NCI-H2107 treated with DMSO at 0.1 percent for 48 hours (cell line): ENCODE results near the gene TMEM242.

ENCODE experiments used
- DNase-seq: peaks from one replicate; lab custom pipeline; 2025; ENCODE audit not compliant: unreplicated experiment; lab: John Stamatoyannopoulos, UW

Gene TMEM242

DNA sequence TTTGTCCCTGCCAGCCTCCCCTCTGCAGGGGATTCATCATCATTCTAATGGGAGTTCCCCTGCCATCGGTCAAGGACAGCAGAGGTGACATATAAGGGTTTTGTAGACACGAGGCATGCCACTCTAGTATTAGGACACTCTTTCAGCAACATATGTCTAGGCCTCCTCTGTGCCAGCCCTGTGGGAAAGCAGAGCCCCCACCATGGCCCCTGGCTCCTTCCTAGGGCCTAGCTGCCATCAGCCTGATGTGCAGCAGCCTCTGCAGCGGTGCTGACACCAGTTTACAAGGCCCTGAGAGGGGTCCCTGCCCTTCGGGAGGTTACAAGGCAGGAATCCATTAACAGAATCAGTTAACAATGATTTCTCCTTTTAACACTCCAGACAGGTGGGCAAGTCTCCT is 32.5 kb downstream of the TMEM242 start:
- no peak for DNase-seq

DNA sequence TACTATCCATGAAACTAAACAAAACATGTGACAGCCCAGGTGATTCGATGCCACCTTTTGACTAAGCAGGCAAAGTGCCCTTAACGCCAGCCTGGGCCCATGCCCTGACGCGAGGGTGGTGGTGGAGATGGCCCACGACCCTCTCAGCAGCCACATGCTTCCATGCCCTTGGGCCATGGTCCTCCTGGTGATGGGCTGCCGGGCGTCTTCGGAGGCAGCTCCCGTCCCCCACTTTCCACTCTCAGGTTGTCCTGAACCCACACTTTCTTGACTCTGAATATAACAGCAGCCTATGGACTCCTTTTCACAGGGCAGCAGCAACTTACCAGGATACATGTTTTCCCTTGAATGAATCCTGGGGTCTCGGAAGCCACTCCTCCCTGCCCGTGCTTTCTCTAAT is 33.6 kb downstream of the TMEM242 start:
- no peak for DNase-seq

DNA sequence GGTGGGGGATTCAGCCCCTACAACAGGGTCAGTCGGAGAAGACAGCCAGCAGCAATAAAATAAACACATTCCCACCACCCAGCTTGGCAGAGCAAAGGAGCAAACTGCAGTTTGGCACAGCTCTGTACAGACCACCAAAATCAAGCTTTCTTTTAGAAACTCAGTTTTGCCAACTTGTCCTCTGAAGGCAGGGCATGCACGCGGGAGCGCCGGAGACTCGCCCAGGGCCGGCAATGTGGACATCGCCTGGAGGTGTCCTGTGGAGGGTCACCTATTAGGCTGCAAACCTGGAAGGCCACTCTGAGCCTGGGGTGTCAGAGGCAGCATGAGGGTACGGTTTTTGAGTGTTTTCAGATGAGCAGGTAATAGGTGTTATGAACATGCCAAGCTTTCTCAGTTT is 34.7 kb downstream of the TMEM242 start:
- no peak for DNase-seq

DNA sequence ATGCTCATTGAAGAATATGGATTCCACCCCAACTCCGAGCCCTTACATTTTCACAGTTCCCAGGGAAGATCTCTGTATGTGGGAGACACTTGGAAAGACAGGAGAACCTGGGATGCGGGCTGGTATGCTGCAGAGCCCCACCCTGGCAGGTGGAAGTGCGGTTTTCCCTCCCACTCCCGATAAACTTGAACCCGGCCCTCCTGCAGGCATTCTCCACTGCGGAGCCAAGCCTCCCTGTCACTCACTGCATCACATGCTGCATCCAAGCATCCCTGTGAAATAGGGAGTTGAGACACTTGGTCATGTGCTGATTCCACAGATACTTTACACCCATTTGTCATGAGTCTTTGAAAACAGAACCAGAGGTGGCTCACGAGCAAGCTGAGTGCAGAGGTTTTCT is 35.4 kb downstream of the TMEM242 start:
- DNase-seq = no peak

DNA sequence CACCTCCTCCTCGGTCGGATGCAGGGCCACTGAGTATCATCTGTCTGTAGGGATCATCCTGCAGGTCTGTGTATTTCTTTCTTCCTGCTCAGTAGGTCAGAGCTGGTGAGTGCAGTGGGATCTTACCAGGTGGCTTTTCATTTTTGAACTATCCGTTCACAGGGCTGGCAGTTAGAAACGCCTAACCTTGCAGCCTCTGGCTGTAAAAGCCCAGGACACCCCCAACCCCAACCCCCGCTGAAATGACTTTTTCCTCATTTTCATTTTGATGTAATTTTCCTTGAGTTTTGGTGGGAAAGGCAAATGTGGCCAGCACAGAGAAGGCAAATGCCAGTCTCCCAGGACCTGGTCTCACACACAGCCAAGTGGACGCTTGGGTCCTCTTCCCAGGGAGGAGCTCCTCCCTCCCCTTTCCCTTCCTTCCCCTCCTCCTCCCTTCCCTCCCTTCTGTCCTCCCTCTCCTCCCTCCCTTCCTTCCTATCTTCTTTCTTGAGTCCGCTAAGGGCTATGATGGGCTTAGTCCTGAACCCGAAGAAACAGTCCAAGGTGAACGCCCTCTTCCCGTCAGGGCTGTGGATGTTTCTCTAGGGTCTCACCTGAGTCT is 36.0 kb downstream of the TMEM242 start:
- DNase-seq = no peak

DNA sequence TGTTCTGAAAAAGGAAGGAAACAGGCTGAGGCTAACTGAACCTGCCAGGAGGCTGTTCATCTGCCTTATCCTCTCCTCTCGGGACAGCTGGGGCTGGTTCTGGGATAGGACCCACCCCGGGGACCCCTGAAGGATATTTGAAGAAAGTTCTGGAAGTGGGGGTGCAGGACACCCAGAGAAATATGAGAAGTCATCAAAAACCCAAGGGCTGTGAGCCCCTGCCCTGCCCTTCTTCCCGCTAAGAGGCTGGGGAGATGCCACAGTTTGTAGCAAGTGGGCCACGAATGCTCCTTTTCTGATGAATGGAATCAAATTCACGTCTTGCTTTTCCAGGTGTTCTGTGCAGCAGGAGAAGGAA is 37.9 kb downstream of the TMEM242 start:
- DNase-seq = no peak

DNA sequence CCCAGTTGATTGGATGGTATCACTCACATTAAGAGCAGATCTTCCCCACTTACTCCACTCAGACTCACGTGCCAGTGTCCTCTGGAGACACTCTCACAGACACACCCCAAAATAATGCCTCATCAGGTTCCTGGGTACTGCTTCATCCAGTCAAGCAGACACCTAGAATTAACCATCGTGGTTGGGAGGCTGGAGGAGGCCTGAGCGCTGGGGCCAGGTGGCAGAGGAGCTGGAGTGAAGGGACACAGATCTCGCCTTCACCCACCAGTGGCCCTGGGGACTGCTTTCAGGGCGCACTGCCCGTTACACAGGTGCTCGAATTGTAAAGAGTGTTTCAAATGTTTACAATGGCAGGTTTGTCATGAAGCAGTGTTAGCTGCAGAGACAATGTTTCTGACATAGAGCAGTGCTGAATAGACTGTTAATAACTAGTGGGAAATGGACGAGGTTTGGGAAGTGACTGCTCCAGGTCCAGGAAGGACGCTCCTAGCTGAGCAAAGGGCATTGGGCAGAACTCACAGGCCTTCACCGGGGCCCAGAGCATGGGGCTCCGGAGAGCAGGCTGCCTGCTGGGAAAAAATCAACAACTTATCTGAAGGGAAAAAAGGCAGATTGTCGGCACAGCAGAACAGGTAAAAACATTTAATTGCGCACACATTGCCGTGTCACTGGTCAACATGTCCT is 38.4 kb downstream of the TMEM242 start:
- DNase-seq = peak; percentile 32

DNA sequence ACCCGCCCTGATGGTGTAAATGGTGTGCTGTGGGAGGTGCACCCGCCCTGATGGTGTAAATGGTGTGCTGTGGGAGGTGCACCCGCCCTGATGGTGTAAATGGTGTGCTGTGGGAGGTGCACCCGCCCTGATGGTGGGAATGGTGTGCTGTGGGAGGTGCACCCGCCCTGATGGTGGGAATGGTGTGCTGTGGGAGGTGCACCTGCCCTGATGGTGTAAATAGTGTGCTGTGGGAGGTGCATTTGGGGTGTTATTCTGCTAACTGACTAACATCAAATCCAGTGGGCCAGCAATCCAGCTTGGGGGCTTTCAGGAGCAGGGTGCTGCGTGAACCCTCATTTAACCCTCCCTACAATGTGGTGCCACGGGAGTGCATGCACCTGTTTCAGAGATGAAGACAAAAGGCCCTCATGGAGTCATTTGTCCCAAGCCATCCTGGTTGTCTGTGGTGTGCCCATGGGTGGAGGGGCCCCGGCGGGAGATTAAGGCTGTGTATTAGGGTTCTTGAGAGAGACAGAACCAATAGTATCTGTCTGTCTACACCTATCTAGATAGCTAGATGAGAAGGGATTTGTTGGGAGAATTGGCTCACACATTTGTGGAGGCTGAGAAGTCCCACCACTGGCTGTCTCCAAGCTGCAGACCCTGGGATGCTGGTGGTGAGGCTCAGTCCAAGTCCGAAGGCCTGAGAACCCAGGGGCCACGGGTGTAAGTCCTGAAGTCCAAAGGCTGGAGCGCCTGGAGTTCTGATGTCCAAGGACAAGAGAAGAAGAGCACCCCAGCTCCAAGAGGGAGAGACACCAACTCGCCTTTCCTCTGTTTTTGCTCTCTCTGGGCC is 39.2 kb downstream of the TMEM242 start:
- no peak for DNase-seq

DNA sequence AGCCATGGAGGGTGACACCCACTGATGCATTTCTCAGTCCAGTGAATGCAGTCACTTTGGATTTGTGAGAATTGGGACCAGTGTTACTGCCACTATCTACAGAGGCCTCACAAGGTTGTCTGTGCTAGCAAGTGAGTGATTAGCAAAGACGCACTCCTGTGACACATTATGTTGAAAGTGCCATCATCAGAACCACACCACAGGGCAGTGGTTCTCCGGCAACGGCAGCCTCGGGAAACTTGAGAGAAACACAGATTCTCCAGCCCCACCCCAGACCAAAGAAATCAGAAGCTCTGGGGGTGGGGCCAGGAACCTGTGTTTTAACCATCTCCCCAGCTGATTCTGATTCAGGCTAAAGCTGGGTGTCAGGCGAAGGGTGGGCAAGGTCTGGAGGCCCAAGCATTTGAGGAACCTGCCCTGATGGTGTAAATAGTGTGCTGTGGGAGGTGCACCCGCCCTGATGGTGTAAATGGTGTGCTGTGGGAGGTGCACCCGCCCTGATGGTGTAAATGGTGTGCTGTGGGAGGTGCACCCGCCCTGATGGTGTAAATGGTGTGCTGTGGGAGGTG is 39.9 kb downstream of the TMEM242 start:
- no peak for DNase-seq

DNA sequence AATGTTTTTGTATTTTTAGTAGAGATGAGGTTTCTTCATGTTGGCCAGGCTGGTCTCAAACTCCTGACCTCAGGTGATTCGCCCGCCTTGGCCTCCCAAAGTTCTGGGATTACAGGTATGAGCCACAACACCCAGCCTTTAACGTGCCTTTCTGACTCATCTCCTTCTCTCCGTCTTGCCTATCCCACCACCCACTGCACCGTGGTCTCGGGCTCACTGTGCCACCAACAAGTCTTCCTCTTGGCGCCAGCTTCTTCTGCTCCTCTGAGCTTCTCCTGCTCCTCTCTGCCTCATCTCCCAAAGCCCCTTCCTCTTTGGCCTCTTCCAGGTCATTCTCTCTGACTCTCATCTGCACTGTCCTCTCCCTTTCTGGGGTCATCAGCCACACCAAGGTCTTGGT is 41.0 kb downstream of the TMEM242 start:
- no peak for DNase-seq

DNA sequence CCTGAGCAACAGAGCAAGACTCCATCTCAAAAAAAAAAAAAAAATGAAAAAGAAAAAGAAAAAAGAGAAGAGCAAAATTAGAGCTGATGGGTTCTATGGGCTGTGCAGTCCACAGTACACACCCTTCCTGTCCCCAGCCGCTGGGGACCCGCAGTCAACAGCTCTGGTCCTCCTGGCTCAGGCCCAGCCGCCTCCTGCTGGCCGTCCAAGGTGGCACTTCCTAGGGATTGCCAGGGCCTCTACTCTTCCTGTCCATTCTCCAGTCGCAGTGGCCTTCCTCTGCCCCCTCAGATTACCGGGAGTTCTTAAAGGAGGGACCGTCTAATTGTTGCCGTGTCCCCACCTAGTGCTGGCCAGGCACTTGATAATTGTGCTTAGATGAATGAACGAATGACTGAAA is 41.7 kb downstream of the TMEM242 start:
- no peak for DNase-seq

DNA sequence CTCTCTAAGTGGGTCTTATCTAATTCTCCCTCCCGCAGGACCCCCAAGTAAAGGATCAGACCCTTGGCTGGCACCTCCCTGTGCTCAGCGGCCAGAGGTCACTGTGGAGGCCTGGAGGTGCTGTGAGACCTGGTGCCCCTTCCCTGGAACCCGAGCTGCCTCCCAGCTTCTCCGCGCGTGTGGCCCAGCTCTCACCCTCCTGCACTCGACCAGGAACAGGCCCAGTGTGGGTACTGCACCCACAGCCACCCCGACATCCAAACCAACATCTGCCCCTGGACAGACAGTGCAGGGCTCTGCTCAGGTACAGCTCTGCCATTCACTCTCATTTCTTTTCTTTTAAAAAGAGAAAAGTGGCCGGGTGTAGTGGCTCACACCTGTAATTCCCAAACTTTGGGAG is 42.4 kb downstream of the TMEM242 start:
- no peak for DNase-seq

DNA sequence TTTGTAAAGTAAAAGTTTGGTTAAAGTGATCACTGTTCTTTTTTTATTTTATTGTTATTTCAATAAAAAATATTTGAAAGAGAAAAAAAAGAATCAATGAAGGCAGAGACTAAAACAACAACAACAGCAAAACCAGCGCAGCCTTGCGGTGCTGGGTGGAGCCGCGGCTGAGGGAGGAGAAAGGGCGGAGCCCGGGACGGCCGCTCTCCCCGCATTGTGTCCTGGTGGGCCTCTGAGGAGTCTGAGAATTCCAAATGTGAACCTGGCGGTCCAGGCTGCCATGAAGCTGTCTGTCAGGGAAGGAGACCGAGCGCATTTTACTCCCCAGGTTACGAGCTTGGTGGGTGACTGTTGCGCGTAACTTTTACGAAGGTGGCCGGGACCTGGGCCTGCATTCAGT is 43.2 kb downstream of the TMEM242 start:
- no peak for DNase-seq

DNA sequence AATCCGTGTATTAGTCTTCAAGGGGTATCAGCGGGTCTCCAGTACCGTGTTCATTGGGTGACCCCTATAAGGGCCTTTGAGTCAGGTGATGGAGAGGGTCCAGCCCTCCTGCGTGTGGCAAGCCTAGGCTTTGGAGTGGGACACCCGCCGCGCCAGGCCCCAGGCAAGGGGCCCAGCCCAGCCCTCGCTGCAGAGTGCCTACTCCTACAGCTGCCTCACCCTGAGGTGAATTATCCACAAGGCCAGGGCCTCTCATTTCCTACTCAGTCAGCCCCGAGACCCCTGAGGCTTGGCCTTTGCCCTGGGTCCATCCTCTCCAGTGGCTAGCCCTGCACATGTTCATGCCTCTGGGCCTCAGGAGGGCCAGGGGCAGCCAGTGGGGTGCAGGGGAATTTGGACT is 45.1 kb downstream of the TMEM242 start:
- DNase-seq = no peak

DNA sequence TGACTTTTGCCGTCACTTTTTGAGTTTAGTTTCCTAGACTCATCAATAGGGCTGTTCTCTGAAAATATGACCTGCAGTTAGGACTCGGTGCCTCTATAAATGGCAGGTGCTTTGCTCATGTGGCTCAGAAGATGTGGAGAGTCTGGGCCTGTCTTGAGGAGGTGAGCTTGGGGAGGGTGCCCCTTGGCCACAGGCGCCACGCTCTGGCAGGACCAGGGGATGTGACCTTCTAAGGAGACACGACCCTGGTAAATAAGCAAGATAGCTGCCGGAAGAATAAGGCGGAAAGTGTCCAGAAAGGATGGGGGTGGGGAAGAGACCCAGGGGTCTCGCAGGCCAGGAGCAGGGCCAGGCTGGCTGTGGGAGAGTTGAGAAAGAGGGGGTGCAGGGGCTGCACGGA is 46.6 kb downstream of the TMEM242 start:
- DNase-seq = no peak

DNA sequence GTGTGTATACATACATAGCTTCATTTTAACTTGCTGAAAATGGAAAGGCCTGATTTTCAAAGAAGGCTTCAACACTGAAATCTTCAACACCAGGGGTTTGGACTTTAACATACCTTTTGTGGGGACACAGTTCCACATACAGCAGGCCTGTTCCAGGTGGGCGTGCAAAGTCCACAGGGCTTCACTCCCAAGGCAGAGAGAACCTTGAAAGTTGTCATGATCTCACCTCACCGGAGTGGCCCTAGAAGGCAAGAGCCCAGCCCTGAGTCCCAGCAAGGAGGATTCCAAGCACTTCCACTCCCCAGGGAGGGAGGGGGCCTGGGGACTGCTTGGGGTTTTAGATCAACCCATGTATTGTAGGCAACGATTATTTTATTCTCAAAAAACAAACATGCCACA is 47.2 kb downstream of the TMEM242 start:
- no peak for DNase-seq

DNA sequence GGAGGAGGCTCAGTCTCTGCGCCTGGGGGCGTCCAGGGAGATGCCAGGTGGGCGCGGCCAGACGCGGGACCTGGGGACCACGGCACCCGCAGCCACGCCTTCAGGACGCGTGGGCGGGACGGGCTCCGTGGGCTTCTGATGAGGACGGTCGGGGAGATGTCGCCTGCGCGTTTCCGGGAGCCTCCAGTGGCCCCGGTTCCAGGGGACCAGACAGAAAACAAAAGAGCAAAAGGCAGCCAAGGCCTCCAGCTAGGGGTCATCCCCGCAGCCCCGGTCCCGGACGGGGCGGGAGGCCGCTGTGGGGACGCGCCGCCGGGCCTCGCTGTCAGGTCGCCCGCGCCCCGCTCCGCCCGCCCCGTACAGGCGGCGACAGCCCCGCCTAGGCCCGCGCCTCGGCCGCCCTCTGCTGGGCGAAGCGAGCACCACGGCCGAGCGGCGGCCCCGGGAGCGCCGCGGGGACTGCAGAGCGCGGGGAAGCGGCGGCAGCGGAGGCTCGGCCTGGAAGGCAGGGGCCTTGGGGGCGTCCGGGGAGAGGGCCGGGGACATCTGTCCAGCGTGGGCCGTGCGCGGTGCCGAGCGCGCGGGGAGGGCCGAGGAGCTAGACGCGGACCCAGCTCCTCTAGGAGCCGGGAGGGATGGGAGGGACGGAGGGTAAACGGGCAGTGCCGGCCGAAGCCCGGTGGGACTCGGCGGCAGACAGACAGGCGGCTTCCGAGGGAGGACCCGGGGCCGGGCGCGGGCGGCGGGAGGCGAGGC is 48.7 kb downstream of the TMEM242 start:
- DNase-seq = peak; percentile 48

DNA sequence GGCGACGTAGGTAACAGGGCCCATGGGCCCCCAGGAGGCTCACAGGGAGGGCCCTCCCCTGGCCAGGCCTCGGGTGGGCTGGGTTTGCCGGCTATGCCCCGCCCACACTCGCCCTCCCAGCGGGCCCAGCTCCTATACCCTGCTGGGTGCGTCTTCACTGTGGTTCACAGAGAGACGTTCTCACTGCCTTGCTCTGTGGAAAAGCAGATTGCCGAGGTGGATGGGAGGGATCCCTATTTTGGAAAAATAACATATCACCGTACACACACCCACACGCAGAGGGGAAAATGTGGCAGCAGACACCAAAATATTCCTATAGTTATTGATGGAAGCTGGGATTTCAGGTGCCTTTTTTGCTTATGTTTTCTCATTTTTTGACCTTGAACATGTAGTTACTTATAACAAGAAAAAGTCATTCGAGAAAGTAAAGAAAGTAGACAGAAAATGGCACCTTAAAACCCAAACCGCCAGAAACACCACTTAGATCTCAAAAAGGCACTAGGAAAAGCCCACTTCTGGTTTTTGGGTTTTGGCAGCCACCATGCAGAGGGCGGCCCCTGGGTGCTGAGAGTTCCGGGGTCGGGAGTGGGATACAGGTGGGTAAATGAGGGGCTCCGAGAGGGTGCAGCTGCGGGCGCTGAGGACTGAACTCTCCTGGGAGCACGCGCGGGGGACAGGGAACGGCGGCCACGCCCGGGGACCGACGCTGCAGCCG is 49.4 kb downstream of the TMEM242 start:
- DNase-seq = peak; percentile 68

DNA sequence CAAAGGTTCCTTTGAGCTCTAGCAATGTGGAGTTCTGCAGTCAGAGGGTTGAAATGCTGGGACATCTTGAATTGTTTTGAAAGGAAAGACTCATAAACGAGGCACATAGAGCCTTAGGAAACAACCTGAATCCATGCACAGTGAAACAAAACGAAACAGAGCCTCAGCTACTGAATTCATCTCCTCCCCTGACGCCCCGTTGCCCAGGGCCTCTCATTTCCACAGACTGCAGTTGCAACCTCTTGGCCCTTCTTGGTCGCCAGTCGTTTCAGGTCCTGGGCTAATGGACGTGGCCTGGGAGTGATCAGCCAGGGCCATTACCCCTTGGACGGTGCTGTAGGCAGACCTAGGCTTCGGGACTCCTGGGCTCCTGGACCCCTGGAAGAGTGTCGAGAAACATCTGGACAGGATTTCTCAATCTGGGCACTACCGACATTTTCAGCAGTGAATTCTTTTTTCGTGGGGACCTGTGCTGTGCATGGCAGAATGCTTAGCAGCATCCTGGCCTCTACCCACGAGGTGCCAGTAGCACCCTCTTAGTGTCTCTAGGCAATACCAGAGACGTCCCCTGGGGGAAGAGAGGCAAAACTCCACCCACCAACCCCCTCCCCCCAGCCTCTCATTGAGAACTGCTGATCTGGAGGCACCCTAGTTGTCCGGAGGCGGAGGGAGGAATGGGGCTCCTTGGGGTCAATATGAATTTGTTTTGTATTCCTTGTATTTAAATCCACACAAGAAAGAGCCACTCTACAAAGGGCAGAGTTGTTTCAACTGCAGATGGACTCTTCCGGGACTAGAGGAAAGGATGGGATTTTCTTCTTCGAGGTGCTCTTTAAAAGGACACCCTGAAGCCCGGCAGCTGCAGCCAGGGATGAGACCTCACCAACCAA is 50.2 kb downstream of the TMEM242 start:
- peak; percentile 74 for DNase-seq

DNA sequence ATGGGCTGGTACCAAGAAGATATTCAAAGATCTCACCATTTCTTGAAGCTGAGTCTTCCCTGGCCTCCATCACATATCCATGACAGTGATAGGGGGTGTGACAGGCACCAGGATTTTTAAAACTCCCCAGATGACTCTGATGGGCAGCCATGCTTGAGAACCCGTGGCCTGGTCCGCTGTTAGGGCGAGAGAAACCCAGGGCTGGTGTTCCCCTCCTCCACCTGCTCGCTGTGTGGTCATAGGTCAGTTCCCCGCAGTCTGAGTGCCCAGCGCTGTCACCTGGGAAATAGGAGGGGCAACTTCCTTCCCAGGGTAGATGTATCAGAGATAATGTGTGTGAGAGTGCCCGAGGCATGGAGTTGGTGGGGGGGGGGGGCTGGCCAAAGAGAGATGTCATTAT is 50.9 kb downstream of the TMEM242 start:
- DNase-seq = no peak
